Parathyroid adenoma (tissue), 2 donors: ENCODE results near the gene BCL11B.

Experiments
- H2AFZ ChIP-seq: fragments of 300-600 bp; sonication (generic); one replicate; pipeline ENCODE4 v1.7.0; 2017; ENCODE audit warnings: antibody characterized with exemption, mild to moderate bottlenecking
- H3K27ac ChIP-seq: fragments of 300-600 bp; sonication (generic); one replicate; pipeline ENCODE4 v1.7.0; 2017
- H3K27me3 ChIP-seq: fragments of 300-600 bp; sonication (generic); one replicate; pipeline ENCODE4 v1.7.0; 2017; ENCODE audit warnings: low read length; ENCODE audit not compliant: control insufficient read depth, insufficient read depth
- H3K36me3 ChIP-seq: fragments of 300-600 bp; sonication (generic); one replicate; pipeline ENCODE4 v1.7.0; 2017; ENCODE audit warnings: low read length; ENCODE audit not compliant: control insufficient read depth, insufficient read depth
- H3K4me1 ChIP-seq: fragments of 300-600 bp; sonication (generic); one replicate; pipeline ENCODE4 v1.7.0; 2017; ENCODE audit warnings: control low read depth
- H3K4me2 ChIP-seq: fragments of 300-600 bp; sonication (generic); one replicate; pipeline ENCODE4 v1.7.0; 2017; ENCODE audit warnings: low read length
- H3K4me3 ChIP-seq: fragments of 300-600 bp; sonication (generic); one replicate; pipeline ENCODE4 v1.7.0; 2017; ENCODE audit warnings: low read depth, low read length
- H3K79me2 ChIP-seq: fragments of 300-600 bp; sonication (generic); one replicate; pipeline ENCODE4 v1.7.0; 2017; ENCODE audit warnings: control low read depth
- H3K9ac ChIP-seq: fragments of 300-600 bp; sonication (generic); one replicate; pipeline ENCODE4 v1.7.0; 2017; ENCODE audit warnings: mild to moderate bottlenecking
- H3K9me3 ChIP-seq: fragments of 300-600 bp; sonication (generic); one replicate; pipeline ENCODE4 v1.7.0; 2017; ENCODE audit warnings: low read length; ENCODE audit not compliant: control insufficient read depth
- TF ChIP-seq, protein P1 (sequence below): fragments of 300-600 bp; sonication (generic); IDR thresholded peaks from one replicate; pipeline ENCODE4 v1.7.0; 2017; ENCODE audit warnings: antibody characterized with exemption, mild to moderate bottlenecking
- donor health status: primary hyperparathyroidism.

BCL11B gene

DNA sequence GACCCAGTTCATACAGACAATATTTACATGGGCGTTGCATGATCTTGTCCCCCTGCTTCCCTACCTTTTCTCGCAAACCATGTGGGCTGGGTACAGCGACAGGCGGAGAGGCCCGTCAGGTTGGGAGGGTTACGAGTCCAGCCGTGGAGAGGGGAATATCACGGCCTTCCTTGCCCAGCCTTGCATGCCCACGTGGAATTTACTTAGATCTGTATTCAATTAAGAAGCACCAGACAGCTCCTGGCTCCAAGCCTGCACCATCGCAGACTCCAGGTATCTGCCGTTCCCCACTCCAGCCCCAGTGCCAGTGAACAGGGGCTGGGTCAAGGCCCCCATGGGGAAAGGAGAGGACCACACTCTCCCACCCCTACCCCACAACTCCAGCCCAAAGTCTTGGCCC, 29.8 kb downstream of the BCL11B start:
- Histone ChIP-seq H3K4me1 (no peaks in the 10 kb centered on the region), H3K36me3 (no peaks in the 10 kb centered on the region), H3K27me3 (no peaks in the 10 kb centered on the region), H3K9ac (no peak overlapping the region), H2AFZ (no peak overlapping the region), H3K4me3 (no peak overlapping the region), H3K4me2 (no peak overlapping the region), H3K9me3 (no peaks in the 10 kb centered on the region), H3K79me2 (no peaks in the 10 kb centered on the region), H3K27ac (no peak overlapping the region)
- TF ChIP-seq, protein P1, sequence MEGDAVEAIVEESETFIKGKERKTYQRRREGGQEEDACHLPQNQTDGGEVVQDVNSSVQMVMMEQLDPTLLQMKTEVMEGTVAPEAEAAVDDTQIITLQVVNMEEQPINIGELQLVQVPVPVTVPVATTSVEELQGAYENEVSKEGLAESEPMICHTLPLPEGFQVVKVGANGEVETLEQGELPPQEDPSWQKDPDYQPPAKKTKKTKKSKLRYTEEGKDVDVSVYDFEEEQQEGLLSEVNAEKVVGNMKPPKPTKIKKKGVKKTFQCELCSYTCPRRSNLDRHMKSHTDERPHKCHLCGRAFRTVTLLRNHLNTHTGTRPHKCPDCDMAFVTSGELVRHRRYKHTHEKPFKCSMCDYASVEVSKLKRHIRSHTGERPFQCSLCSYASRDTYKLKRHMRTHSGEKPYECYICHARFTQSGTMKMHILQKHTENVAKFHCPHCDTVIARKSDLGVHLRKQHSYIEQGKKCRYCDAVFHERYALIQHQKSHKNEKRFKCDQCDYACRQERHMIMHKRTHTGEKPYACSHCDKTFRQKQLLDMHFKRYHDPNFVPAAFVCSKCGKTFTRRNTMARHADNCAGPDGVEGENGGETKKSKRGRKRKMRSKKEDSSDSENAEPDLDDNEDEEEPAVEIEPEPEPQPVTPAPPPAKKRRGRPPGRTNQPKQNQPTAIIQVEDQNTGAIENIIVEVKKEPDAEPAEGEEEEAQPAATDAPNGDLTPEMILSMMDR: no peak

DNA sequence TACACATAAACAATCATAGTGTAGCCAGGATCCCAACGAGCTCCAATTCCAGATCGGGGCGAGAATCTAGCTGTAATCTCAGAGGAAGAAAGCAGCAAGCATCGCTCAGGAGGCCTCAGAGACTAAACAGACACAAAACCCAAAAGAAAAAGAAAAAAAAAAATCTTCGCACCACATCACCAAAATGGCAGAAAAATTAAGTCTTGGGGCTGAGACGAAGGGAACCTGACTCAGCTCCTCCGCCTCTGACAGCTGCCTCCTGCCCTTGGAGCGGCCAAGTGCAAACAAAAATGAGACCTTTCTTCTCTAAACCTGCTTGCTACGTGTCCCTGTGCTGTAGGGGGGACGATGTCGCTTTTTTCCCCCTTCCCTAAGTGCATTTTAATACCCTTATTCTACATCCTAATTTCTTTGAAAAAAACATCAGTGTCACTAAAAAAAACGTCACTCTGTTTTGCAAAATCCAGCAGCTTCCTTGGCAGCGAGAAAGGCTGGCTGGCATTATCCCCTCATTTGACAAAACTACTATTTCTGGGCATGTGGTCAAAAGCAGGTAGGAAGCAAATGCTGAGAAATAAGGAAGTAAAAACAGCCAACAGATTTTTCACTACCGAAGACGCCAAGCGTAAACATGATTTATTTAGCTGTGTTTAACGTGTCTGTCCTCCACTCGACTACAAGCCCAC, 30.5 kb downstream of the BCL11B start:
- no peaks in the 10 kb centered on the region for H3K4me1 ChIP-seq
- no peak overlapping the region for H3K4me3 ChIP-seq
- no peak overlapping the region for H3K9ac ChIP-seq

DNA sequence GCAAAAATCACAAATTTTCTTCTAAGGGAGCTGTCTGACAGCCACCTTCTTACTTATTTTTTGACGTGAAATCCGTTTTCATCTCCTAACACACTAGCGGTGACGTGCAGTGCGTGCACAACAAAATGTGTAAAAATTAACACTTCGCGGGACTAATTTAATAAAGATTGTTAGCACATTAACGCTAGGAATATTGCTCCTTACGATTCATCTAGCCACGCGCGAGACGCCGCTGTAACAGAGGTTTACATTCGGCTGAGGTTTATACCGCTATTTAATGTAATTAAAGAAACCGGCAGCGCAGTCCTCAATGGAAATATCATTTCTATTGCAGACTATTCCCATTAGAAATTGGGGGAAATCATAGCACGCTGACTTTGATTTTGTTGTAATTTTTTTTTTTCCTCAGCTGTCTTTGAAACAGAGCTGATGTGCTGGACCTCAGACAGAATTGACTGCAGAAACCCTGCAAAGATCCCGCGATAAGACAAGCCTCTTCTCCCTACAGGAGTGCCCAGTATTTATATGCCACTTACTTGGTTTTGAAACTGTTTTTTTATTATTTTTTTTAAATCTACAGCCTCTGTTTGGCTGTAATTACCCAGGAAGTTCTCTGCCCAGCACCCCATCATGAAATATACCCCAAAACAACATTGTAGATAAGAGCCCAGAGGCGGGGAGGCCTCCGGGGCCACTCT, 31.2 kb downstream of the BCL11B start:
- TF ChIP-seq, protein P1: no peak
- Histone ChIP-seq H3K9me3 (no peaks in the 10 kb centered on the region), H3K79me2 (no peaks in the 10 kb centered on the region), H3K9ac (no peak overlapping the region), H3K27ac (no peak overlapping the region), H3K27me3 (no peaks in the 10 kb centered on the region), H3K36me3 (no peaks in the 10 kb centered on the region), H3K4me1 (no peaks in the 10 kb centered on the region), H3K4me3 (no peak overlapping the region), H2AFZ (no peak overlapping the region), H3K4me2 (no peak overlapping the region)

More for the DNA sequence above, 30.5 kb downstream of the BCL11B start:
- Histone ChIP-seq H3K4me2 (no peak overlapping the region), H3K79me2 (no peaks in the 10 kb centered on the region), H3K9me3 (no peaks in the 10 kb centered on the region), H3K27ac (no peak overlapping the region), H3K27me3 (no peaks in the 10 kb centered on the region), H2AFZ (no peak overlapping the region), H3K36me3 (no peaks in the 10 kb centered on the region)
- TF ChIP-seq, protein P1: no peak

DNA sequence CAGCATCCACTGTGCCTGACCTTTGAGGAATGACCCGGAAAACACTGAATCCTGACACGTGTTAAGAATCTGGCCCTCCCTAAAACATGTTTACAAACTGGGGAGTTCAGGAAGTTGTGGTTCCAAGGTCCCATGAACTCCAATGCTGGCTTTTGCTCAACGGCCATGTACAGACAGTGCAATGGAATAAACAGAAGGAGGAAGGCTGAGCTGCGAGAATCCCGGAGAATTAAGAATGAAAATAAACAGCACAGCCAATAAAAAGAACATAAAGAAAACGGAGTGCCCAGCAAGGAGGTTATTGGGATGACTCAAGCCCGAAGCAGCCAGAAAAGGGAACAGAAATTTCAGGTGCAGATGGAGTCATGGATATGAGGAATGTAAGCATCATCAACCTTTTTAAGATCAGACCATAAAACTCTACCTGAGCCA, 32.3 kb downstream of the BCL11B start:
- Histone ChIP-seq H3K27ac (no peak overlapping the region), H2AFZ (no peak overlapping the region)

More for the DNA sequence above, 32.3 kb downstream of the BCL11B start:
- Histone ChIP-seq H3K9me3 (no peaks in the 10 kb centered on the region), H3K4me1 (no peaks in the 10 kb centered on the region), H3K27me3 (no peaks in the 10 kb centered on the region), H3K9ac (no peak overlapping the region), H3K4me2 (no peak overlapping the region), H3K4me3 (no peak overlapping the region), H3K36me3 (no peaks in the 10 kb centered on the region), H3K79me2 (no peaks in the 10 kb centered on the region)
- TF ChIP-seq, protein P1: no peak
